Astrocyte (in vitro differentiated cells and primary cell): Measurements from ENCODE around the gene TMEM63B. TPM values are rescaled to one million over a fixed set of nuclear protein-coding genes. Genes with fewer than 3 reads are reported as not detected.
"Not testable (repeated sequence)": the region's sequence is repeated elsewhere in the genome, so short reads cannot be mapped to it uniquely, and the experiment has no call there.

Source experiments
- DNase-seq: peaks from one replicate; pipeline ENCODE4 v3.0.0-alpha.2; 2010; ENCODE audit warnings: low read depth
- FAIRE-seq: peaks from 2 replicates; lab custom pipeline; 2011; peaks lifted over from hg19 to GRCh38; lab: Jason Lieb, UNC
- H2AFZ ChIP-seq: 2 replicates; pipeline ENCODE4 v1.6.0; 2012; ENCODE audit warnings: low read depth, low read length, inconsistent platforms
- H3K27ac ChIP-seq: 2 replicates; pipeline ENCODE4 v1.5.1; 2011; ENCODE audit warnings: low read depth, low read length, inconsistent platforms
- H3K27me3 ChIP-seq: 2 replicates; pipeline ENCODE4 v1.6.0; 2011; ENCODE audit warnings: low read length, inconsistent platforms; ENCODE audit not compliant: insufficient read depth
- H3K36me3 ChIP-seq: 2 replicates; pipeline ENCODE4 v1.5.1; 2011; ENCODE audit warnings: low read length, inconsistent platforms; ENCODE audit not compliant: insufficient read depth
- H3K4me1 ChIP-seq: 2 replicates; pipeline ENCODE4 v1.5.1; 2011; ENCODE audit warnings: low read length, inconsistent platforms; ENCODE audit not compliant: insufficient read depth
- H3K4me2 ChIP-seq: 2 replicates; pipeline ENCODE4 v1.6.0; 2012; ENCODE audit warnings: low read length, inconsistent platforms
- H3K4me3 ChIP-seq: 2 replicates; pipeline ENCODE4 v1.5.1; 2011; ENCODE audit warnings: low read depth, mild to moderate bottlenecking, low read length, inconsistent platforms; ENCODE audit not compliant: insufficient read depth
- H3K79me2 ChIP-seq: 2 replicates; pipeline ENCODE4 v1.6.0; 2012; ENCODE audit warnings: mild to moderate bottlenecking, low read length, inconsistent platforms; ENCODE audit not compliant: insufficient read depth
- H3K9ac ChIP-seq: 2 replicates; pipeline ENCODE4 v1.6.0; 2012; ENCODE audit warnings: mild to moderate bottlenecking, low read length, inconsistent platforms
- H3K9me3 ChIP-seq: 2 replicates; pipeline ENCODE4 v1.5.1; 2012; ENCODE audit warnings: low read depth, mild to moderate bottlenecking, low read length, inconsistent platforms; ENCODE audit not compliant: insufficient read depth
- H4K20me1 ChIP-seq: 2 replicates; pipeline ENCODE4 v1.6.0; 2012; ENCODE audit warnings: low read length, inconsistent platforms; ENCODE audit not compliant: insufficient read depth
- H3K27ac Mint-ChIP-seq: one replicate; pipeline ENCODE4 v1.8.0; 2021; ENCODE audit warnings: mild to moderate bottlenecking, mixed read lengths; ENCODE audit not compliant: unreplicated experiment
- H3K27me3 Mint-ChIP-seq: one replicate; pipeline ENCODE4 v1.8.0; 2021; ENCODE audit warnings: low read depth, mixed read lengths; ENCODE audit not compliant: unreplicated experiment
- H3K36me3 Mint-ChIP-seq: one replicate; pipeline ENCODE4 v1.8.0; 2021; ENCODE audit warnings: low read depth, mixed read lengths; ENCODE audit not compliant: unreplicated experiment
- H3K4me1 Mint-ChIP-seq: one replicate; pipeline ENCODE4 v1.8.0; 2021; ENCODE audit warnings: low read depth, mixed read lengths; ENCODE audit not compliant: unreplicated experiment
- H3K4me3 Mint-ChIP-seq: one replicate; pipeline ENCODE4 v1.8.0; 2021; ENCODE audit warnings: mild to moderate bottlenecking, moderate library complexity, mixed read lengths; ENCODE audit not compliant: unreplicated experiment
- H3K9me3 Mint-ChIP-seq: one replicate; pipeline ENCODE4 v1.8.0; 2021; ENCODE audit warnings: mild to moderate bottlenecking, mixed read lengths; ENCODE audit not compliant: unreplicated experiment
- CTCF ChIP-seq: IDR thresholded peaks from 2 replicates; pipeline ENCODE4 v1.5.1; 2011; ENCODE audit warnings: low read depth, mild to moderate bottlenecking, inconsistent platforms, low read length, moderate library complexity; ENCODE audit not compliant: insufficient read depth
- EZH2 ChIP-seq: IDR thresholded peaks from 2 replicates; pipeline ENCODE4 v1.6.1; 2012; ENCODE audit warnings: mild to moderate bottlenecking, low read length, inconsistent platforms; ENCODE audit not compliant: insufficient read depth
- total RNA-seq: library from RNA; stranded (reverse); gene quantifications from 2 replicates; pipeline ENCODE4 v1.2.1, GENCODE V29; 2021

The TMEM63B gene
- total RNA-seq, 1 donor from 2014 or later: 86.6 TPM

GRCh38 chr6:44088827-44089590 lies 38.3 kb upstream of the TMEM63B start:
- Histone ChIP-seq H3K27me3 (no peaks in the 10 kb centered on the region), H3K9me3 (no peaks in the 10 kb centered on the region), H3K9ac (no peak overlapping the region), H3K27ac (no peak overlapping the region), H4K20me1 (peaks cover 17% of the 10 kb centered on the region), H2AFZ (no peak overlapping the region), H3K4me1 (no peaks in the 10 kb centered on the region), H3K79me2 (no peaks in the 10 kb centered on the region), H3K4me2 (no peak overlapping the region), H3K4me3 (no peak overlapping the region), H3K36me3 (no peaks in the 10 kb centered on the region)
- Mint-ChIP-seq H3K27me3 (peaks cover 1% of the 10 kb centered on the region), H3K36me3 (no peaks in the 10 kb centered on the region), H3K4me1 (peaks cover 5% of the 10 kb centered on the region), H3K27ac (no peak overlapping the region), H3K9me3 (no peaks in the 10 kb centered on the region), H3K4me3 (no peak overlapping the region)
- no peak for DNase-seq
- no peak for TF ChIP-seq EZH2
- no peak for TF ChIP-seq CTCF
- no peak for FAIRE-seq

GRCh38 chr6:44090465-44090864 lies 36.9 kb upstream of the TMEM63B start:
- no peak overlapping the region for H3K4me3 Mint-ChIP-seq
- Histone ChIP-seq H3K4me1 (no peaks in the 10 kb centered on the region), H3K4me3 (no peak overlapping the region), H3K9ac (no peak overlapping the region), H3K79me2 (no peaks in the 10 kb centered on the region), H2AFZ (no peak overlapping the region), H3K4me2 (no peak overlapping the region), H3K27ac (no peak overlapping the region), H3K9me3 (no peaks in the 10 kb centered on the region), H4K20me1 (peaks cover 22% of the 10 kb centered on the region), H3K27me3 (no peaks in the 10 kb centered on the region), H3K36me3 (no peaks in the 10 kb centered on the region)
- peaks cover 1% of the 10 kb centered on the region for H3K27me3 Mint-ChIP-seq
- TF ChIP-seq EZH2: no peak
- no peak for TF ChIP-seq CTCF
- no peaks in the 10 kb centered on the region for H3K4me1 Mint-ChIP-seq
- no peak overlapping the region for H3K27ac Mint-ChIP-seq
- FAIRE-seq: no peak
- no peak for DNase-seq
- H3K9me3 Mint-ChIP-seq: no peaks in the 10 kb centered on the region
- no peaks in the 10 kb centered on the region for H3K36me3 Mint-ChIP-seq

GRCh38 chr6:44091356-44091755 lies 36.0 kb upstream of the TMEM63B start:
- H3K9me3 ChIP-seq, H3K4me1 ChIP-seq, H3K27ac Mint-ChIP-seq, DNase-seq, H3K27me3 ChIP-seq, H3K36me3 ChIP-seq, H2AFZ ChIP-seq, H3K9ac ChIP-seq, H3K4me1 Mint-ChIP-seq, H3K4me3 Mint-ChIP-seq, H3K27me3 Mint-ChIP-seq, H3K9me3 Mint-ChIP-seq, H3K27ac ChIP-seq, H3K79me2 ChIP-seq, H3K4me2 ChIP-seq, FAIRE-seq, H3K36me3 Mint-ChIP-seq, H3K4me3 ChIP-seq: not testable (repeated sequence)
- peaks cover 27% of the 10 kb centered on the region for H4K20me1 ChIP-seq
